HG03521 (cell line): ENCODE results near the gene STC2.
"Not testable (repeated sequence)": the region's sequence is repeated elsewhere in the genome, so short reads cannot be mapped to it uniquely, and the experiment has no call there.

ENCODE experiments used
- ATAC-seq: cut with Tn5 transposase; IDR thresholded peaks from one replicate; pipeline ENCODE4 v1.9.1; 2021; ENCODE audit warnings: mild to moderate bottlenecking, moderate library complexity; ENCODE audit not compliant: unreplicated experiment

STC2 gene

GRCh38 chr5:173296737-173297676, 31.2 kb downstream of the STC2 start:
- ATAC-seq: no peak

GRCh38 chr5:173295796-173296195, 32.4 kb downstream of the STC2 start:
- ATAC-seq: no peak

DNA sequence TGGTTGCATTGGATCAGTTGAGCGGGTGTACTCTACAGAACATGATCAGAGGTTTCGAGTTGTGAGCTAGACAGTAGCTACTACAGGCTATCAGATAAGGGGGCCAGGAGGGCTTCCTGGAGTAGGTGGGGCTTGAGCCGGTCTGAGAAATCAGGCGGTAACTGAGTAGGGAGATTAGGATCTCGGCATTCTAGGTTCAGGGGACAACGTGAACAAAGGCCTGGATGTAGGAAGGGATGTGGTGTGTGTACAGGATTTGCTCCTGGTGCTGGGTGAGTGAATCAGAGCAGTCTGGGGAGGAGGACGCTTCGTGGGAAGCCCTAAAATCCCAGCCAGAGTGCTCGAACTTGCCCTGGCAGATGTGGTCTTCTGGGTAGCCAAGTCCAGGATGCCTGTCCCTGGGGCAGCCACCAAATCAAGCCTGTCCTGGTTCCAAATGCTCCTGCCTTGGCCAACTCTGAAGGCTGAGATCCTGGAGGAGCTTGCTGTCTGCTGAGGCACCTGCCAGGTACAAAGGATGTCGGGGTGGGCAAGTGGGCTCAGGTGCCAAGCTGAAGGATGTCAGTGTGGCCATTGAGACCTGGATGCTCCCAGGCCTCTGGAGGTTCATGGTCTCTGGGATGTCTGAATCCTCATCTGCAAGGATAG, 33.4 kb downstream of the STC2 start:
- no peak for ATAC-seq

DNA sequence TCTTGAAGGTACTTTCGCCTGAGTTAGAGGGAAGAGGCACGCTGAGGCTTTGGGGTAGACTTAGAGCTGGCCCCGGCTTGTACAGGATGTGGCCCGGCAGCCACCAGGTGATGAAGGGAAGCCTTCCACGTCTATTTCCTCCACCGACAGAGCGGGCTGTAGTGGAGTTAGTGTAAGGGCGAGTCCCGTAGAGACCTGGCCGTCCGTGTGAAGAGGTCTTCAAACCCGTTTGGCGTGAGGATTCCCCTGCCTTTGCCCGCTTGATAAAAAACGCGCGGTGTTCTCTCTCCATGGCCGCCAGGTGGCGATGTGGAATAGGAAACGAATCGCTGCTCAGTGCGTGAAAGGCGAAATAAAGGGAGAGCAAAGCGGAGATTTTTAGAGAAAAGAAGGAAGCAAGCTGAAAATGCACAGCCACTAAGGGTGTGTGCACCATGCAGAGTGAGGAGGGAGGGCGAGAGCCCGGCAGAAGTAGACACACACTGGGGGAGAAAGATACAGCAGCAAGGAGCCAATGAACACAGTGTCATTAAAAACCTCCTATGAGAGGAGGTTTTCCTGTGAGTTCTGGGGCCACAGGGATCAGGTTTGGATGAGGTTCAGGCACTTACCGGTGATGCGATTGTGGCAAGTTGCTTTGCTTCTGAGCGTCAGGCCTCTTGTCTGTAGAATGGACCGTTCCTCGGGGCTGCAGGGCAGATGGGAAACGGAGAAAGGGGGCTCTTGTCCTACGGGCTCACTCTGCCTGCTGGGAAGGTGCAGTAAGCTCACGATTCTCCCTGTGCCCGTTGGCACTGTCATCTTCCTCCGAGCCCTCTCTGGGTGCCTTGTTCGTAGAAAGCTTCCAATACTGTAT, 34.2 kb downstream of the STC2 start:
- peak; percentile 52 for ATAC-seq

GRCh38 chr5:173291722-173292658, 36.2 kb downstream of the STC2 start:
- no peak for ATAC-seq

GRCh38 chr5:173290477-173291131, 37.6 kb downstream of the STC2 start:
- no peak for ATAC-seq

- ATAC-seq: no peak
These were observed 38.8 kb downstream of the STC2 start for GRCh38 chr5:173289372-173289771.

- no peak for ATAC-seq
These were observed 39.6 kb downstream of the STC2 start for GRCh38 chr5:173288632-173289031.

DNA sequence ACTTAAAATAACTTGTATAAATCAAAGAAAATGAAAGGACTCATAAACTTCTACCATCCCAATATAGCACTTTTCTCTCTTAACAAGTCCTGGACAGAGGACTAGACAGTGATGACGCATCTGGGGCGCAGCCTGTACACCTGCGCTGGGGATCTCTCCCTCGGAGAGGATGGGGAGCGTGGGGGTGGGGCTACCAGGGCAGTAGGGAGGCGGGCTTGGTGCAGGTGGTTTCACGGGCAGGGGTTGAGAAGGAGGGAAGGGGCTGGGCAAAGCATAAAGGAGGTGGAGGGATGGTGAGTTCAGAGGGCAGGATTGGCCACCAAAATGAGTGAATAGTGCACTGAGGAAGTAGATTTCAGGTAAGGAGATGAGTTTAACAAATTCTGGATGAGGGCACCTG, 41.1 kb downstream of the STC2 start:
- ATAC-seq: no peak

DNA sequence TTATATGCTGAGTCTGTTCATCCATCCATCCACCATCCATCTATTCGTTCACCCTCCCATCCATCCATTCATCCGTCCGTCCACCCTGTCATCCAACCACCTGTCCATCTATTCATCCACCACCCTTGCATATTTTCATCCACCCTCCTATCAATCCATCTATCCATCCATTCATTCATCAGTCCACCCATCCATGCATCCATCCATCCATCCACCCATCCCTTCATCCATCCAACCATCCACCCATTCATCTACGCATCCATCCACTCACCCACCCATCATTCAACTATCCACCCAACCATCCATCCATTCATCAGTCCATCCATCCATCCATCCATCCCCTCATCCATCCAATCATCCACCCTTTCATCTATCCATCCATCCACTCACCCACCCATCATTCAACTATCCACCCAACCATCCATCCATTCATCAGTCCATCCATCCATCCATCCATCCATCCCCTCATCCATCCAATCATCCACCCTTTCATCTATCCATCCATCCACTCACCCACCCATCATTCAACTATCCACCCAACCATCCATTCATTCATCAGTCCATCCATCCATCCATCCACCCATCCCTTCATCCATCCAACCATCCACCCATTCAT, 43.8 kb downstream of the STC2 start:
- not testable (repeated sequence) for ATAC-seq

GRCh38 chr5:173283318-173284288, 44.6 kb downstream of the STC2 start:
- peak; percentile 93 for ATAC-seq

GRCh38 chr5:173282916-173283315, 45.3 kb downstream of the STC2 start:
- ATAC-seq: no peak

DNA sequence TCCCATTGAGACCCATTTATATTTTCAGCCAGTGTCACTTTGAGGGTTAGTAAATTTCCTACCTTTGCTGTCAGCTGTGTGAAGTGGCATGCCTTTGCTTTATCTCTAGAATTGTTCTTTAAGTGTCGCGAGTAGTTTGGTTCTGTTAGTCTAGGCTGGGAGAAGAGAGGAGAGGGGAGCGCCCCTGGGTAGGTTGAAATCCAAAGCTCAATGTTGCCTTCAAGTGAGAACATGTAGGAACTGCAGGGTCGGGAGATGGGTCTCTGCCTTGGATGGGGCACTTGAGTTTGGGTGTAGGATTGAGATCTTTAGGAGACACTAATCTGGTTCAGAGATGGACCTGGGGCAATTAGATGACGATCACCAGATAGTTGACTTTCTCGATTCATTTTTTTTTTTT, 46.3 kb downstream of the STC2 start:
- no peak for ATAC-seq

GRCh38 chr5:173279166-173279565, 49.0 kb downstream of the STC2 start:
- no peak for ATAC-seq

DNA sequence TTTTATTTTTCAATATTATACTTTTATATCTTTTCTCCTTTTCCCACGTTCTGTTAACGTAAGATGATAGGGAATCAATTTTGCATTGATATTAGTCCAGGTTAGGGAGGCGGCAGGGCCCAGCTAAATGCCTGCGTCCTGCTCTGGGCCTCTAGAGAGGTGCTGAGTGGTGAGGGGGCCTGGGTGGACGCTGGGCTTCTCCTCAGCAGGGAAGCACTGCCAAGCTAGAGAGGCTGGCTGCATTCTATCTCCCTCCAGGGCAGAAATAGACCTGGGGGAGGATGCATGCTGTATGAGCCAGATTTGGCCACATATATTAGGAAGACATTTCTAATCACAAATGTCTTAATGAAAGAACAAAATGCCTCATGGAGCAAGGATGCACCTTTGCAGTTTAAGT, 49.6 kb downstream of the STC2 start:
- ATAC-seq: no peak

DNA sequence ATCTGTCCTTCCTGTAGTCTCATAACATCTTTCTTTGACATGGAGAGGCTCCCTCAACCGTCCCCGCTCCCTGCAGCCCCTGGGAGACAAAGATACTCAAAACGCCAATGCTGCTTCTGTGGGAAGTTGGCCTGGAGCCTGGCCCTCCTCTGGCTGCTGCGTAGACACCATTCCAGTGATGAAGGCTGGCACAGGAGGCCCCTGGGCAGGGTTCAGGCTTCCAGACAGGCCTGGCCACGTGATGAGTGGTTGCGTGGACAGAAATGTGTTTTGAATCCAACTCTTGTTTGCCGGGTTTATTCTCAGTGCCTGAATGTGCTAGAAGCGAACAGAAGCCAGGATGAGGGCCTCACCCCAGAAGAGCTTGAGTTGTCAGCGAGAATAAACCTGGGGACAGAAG, 50.0 kb downstream of the STC2 start:
- no peak for ATAC-seq

- no peak for ATAC-seq
These were observed 53.4 kb downstream of the STC2 start for GRCh38 chr5:173274771-173275170.

DNA sequence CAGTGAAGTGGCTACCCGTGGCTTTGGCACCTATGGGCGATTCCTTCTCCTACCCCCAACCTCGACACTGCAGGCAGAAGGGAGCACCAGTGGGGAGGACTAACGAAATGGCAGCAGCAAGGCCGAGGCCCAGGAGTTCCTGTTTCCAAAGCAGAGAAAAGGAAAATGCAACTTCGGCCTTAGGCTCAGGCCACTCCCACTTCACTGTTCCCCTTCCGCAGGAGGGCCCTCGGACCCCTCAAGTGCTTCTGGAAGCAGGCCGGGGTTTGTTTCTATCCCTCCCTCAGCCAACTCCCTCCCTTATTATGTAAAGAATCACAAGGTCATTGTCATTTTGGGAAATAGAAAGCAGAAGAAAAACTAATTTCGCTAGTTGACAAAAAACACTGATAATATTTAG, 56.8 kb downstream of the STC2 start:
- ATAC-seq: no peak
